Measurements from ENCODE around the gene RBL1. TPM values are rescaled to one million over a fixed set of nuclear protein-coding genes. Genes with fewer than 3 reads are reported as not detected.

RBL1 gene
- polyA plus RNA-seq, 1 experiment, result 2.2 TPM

DNA sequence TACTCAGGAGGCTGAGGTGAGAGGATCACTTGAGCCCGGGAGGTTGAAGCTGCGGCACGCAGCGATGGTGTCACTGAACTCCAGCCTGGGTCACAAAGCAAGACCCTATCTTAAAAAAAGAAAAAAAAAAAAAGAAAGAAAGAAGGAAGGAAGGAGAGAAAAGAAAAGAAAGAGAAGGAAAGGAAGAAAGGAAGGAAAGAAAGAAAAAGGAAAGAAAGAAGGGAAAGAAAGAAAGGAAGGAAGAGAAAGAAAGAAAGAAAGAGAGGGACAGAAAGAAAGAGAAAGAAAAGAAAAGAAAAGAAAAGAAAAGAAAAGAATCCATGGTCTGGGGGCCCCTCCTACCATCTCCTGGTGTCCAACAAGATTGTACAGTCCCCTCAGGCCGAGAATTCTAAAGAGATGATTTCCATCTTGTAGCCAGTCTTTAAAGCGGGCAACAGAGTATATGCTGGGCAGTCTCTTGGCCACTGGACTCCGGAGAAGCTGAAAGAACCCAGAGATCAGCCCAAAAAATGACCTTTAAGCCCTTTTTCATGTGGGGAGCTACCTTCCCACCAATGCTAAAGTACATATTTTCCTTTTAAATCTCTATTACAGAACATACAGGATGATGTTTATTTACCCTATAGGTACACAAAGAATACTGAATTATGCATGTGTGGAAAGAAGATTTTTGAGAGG is 23.7 kb upstream of the RBL1 start:
- Histone ChIP-seq H3K36me3 (ENCODE audit: control insufficient read depth, insufficient read depth, low read length) (no peaks in the 10 kb centered on the region), H3K27me3 (ENCODE audit: control insufficient read depth, insufficient read depth, low read length) (peaks cover 2% of the 10 kb centered on the region; the same call in 1 of the 2 replicates), H3K4me3 (ENCODE audit: low read depth, low read length) (no peak overlapping the region)
- TF ChIP-seq, protein P1, sequence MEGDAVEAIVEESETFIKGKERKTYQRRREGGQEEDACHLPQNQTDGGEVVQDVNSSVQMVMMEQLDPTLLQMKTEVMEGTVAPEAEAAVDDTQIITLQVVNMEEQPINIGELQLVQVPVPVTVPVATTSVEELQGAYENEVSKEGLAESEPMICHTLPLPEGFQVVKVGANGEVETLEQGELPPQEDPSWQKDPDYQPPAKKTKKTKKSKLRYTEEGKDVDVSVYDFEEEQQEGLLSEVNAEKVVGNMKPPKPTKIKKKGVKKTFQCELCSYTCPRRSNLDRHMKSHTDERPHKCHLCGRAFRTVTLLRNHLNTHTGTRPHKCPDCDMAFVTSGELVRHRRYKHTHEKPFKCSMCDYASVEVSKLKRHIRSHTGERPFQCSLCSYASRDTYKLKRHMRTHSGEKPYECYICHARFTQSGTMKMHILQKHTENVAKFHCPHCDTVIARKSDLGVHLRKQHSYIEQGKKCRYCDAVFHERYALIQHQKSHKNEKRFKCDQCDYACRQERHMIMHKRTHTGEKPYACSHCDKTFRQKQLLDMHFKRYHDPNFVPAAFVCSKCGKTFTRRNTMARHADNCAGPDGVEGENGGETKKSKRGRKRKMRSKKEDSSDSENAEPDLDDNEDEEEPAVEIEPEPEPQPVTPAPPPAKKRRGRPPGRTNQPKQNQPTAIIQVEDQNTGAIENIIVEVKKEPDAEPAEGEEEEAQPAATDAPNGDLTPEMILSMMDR (IDR thresholded peaks at IDR 0.05; ENCODE audit: insufficient read depth, low read depth, low read length), result no peak
- CTCF ChIA-PET, result no interaction called here
- POLR2A ChIA-PET, result no interaction called here
- no peak for DNase-seq (ENCODE audit: low read depth)

DNA sequence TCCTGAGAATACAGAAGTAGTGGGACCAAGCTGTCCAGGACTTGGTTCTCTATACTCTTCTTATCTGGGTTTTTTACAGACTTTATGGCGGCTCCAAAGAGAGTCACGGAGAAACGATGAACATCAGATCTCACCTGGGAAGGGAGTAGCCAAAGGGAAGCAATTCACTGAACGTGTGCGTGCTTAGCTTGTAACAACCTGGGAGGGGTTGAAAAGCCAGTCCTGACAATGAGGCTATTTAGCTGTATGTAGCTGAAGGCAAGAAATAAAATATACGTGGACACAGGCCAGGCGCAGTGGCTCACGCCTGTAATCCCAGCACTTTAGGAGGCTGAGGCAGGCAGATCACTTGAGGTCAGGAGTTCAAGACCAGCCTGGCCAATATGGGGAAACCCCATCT is 18.2 kb upstream of the RBL1 start:
- ChIA-PET CTCF (no interaction called here), POLR2A (no interaction called here)
- Histone ChIP-seq H3K27me3 (ENCODE audit: control insufficient read depth, insufficient read depth, low read length) (no peaks in the 10 kb centered on the region), H3K36me3 (ENCODE audit: control insufficient read depth, insufficient read depth, low read length) (no peaks in the 10 kb centered on the region), H3K4me3 (ENCODE audit: low read depth, low read length) (no peak overlapping the region)
- DNase-seq (ENCODE audit: low read depth), result no peak
- TF ChIP-seq, protein P1 (IDR thresholded peaks at IDR 0.05; ENCODE audit: insufficient read depth, low read depth, low read length), result no peak

DNA sequence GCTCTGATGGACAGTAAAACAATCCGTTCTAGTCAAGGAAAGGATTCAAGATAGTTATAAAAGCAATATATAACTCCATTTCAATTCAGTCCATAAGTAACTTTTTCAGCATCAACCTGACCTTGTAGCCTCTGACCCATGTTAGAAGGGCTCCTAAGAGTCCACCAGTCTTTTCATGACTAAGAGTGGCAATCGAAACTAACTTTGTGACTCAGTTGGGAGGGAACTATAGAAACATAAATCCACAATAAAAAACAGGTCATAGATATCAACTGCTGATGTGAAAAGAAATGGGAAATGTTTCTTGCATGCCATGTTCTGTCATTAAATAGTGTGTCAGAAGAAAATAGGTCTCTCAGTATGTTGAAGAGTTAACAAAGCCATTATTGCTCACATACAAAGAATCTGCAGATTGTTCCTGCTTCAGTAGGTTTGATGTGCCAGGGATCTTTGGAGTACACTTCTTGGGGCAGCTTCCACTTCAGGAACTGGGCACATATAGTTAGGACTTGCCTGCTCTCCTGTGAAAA is 16.2 kb upstream of the RBL1 start:
- CTCF ChIA-PET, result no interaction called here
- POLR2A ChIA-PET, result no interaction called here
- DNase-seq (ENCODE audit: low read depth), result no peak
- no peaks in the 10 kb centered on the region for H3K27me3 ChIP-seq (ENCODE audit: control insufficient read depth, insufficient read depth, low read length)
- no peaks in the 10 kb centered on the region for H3K36me3 ChIP-seq (ENCODE audit: control insufficient read depth, insufficient read depth, low read length)
- no peak overlapping the region for H3K4me3 ChIP-seq (ENCODE audit: low read depth, low read length)
- TF ChIP-seq, protein P1 (IDR thresholded peaks at IDR 0.05; ENCODE audit: insufficient read depth, low read depth, low read length), result no peak

DNA sequence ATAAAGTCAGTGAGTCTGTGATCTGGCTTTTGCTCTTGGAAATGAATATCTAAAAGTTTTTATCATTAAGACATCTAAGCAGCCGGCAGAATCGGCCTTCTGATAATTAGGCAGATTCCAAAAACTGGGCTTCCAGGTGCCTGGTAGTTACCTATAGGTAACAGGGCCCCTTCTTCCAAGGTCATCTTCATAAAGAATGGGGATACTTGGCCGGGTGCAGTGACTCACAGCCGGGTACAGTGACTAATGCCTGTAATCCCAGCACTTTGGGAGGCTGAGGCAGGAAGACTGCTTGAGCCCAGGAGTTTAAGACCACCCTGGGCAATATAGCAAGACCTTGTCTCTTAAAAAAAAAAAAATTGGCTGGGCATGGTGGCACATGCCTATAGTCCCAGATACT is 12.9 kb upstream of the RBL1 start:
- CTCF ChIA-PET, result no interaction called here
- TF ChIP-seq, protein P1 (IDR thresholded peaks at IDR 0.05; ENCODE audit: insufficient read depth, low read depth, low read length), result no peak
- no peaks in the 10 kb centered on the region for H3K36me3 ChIP-seq (ENCODE audit: control insufficient read depth, insufficient read depth, low read length)
- H3K27me3 ChIP-seq (ENCODE audit: control insufficient read depth, insufficient read depth, low read length), result no peaks in the 10 kb centered on the region
- no peak overlapping the region for H3K4me3 ChIP-seq (ENCODE audit: low read depth, low read length)
- no peak for DNase-seq (ENCODE audit: low read depth)
- POLR2A ChIA-PET, result no interaction called here

DNA sequence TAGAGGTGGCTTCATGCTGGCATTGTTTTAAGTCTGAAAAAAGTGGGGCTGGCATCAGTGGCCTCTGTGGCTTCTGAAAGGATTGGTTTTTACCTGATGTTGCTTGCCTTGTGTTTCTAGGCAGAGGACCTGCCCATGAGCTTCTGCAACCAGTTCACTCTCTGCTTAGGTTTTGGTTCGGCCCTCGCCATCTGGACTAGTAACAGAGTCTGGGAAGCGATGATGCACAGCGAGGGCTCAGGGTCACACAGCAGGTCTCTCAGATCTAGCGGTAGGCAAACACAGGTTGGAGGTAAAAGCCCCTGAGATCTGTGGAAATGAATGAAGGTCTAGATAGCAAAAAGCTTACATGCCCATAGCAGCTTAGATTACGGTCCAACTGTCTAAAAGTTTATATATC is 6.8 kb upstream of the RBL1 start:
- Histone ChIP-seq H3K36me3 (ENCODE audit: control insufficient read depth, insufficient read depth, low read length) (no peaks in the 10 kb centered on the region), H3K4me3 (ENCODE audit: low read depth, low read length) (no peak overlapping the region), H3K27me3 (ENCODE audit: control insufficient read depth, insufficient read depth, low read length) (no peaks in the 10 kb centered on the region)
- ChIA-PET CTCF (no interaction called here), POLR2A (no interaction called here)
- TF ChIP-seq, protein P1 (IDR thresholded peaks at IDR 0.05; ENCODE audit: insufficient read depth, low read depth, low read length), result no peak
- DNase-seq (ENCODE audit: low read depth), result no peak
